ENCODE results near the gene SKIC8. TPM values are rescaled to one million over a fixed set of nuclear protein-coding genes. Genes with fewer than 3 reads are reported as not detected.
A peak's percentile ranks its signal among the peaks of the same experiment; 100 is the strongest.

SKIC8 gene
- total RNA-seq, 1 donor from 2014 or later, result 56.0 TPM

DNA sequence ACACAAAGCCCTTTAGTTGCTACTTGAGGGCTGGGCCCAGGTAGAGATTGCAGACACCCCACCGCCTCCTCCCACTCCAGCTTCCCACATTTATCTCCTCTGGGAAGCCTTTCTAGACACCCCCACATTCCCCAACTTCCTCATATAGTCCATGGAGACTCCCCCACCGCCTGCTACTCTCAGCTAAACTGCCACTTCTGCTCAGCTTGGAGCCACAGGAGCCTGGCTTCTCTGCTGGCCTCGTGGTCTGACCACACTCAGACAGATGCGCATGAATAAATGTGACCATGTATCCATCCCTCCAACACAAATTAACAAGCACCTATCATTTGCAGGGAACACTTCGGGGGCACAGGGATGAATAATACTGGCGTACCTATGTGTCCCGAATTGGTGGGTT, 54.5 kb downstream of the SKIC8 start:
- no peaks in the 10 kb centered on the region for H3K36me3 Mint-ChIP-seq (ENCODE audit: low read depth)
- H3K4me3 Mint-ChIP-seq, result no peak overlapping the region
- no peaks in the 10 kb centered on the region for H3K9me3 Mint-ChIP-seq
- no peaks in the 10 kb centered on the region for H3K27me3 Mint-ChIP-seq (ENCODE audit: low read depth)
- H3K4me1 Mint-ChIP-seq, result peaks cover 13% of the 10 kb centered on the region
- H3K27ac Mint-ChIP-seq (ENCODE audit: unreplicated experiment), result no peak overlapping the region
- DNase-seq (ENCODE audit: low read depth, low spot score), result no peak
- TF ChIP-seq CTCF (conservative IDR thresholded peaks at IDR 0.05), result no peak

DNA sequence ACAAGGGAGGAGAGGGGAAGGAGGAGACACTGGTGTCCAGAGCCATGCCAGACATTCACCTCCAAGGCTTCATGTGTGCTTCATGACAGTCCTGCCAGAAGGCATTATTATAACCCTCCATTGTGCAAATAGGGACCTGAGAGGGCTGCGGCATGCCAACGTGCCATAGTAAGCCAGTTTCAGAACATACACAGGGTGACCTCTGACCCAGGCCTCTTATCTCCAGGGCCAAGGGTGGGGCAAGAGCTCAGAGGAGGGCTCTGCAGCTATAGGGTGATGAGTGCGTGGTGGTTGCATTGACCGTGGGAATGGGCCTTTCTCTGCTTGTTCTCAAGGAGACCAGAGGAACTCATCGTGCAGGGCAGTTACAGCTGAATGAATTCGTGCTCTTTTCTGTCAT, 55.3 kb downstream of the SKIC8 start:
- Mint-ChIP-seq H3K4me1 (peaks cover 13% of the 10 kb centered on the region), H3K36me3 (ENCODE audit: low read depth) (no peaks in the 10 kb centered on the region), H3K9me3 (no peaks in the 10 kb centered on the region), H3K27ac (ENCODE audit: unreplicated experiment) (no peak overlapping the region), H3K4me3 (no peak overlapping the region), H3K27me3 (ENCODE audit: low read depth) (no peaks in the 10 kb centered on the region)
- DNase-seq (ENCODE audit: low read depth, low spot score), result no peak
- TF ChIP-seq CTCF (conservative IDR thresholded peaks at IDR 0.05), result no peak

GRCh38 chr15:78243491-78243941, 55.9 kb downstream of the SKIC8 start:
- peaks cover 13% of the 10 kb centered on the region for H3K4me1 Mint-ChIP-seq
- no peak for TF ChIP-seq CTCF (conservative IDR thresholded peaks at IDR 0.05)
- H3K9me3 Mint-ChIP-seq, result no peaks in the 10 kb centered on the region
- no peak overlapping the region for H3K27ac Mint-ChIP-seq (ENCODE audit: unreplicated experiment)
- no peak for DNase-seq (ENCODE audit: low read depth, low spot score)
- no peaks in the 10 kb centered on the region for H3K27me3 Mint-ChIP-seq (ENCODE audit: low read depth)
- no peaks in the 10 kb centered on the region for H3K36me3 Mint-ChIP-seq (ENCODE audit: low read depth)
- no peak overlapping the region for H3K4me3 Mint-ChIP-seq

DNA sequence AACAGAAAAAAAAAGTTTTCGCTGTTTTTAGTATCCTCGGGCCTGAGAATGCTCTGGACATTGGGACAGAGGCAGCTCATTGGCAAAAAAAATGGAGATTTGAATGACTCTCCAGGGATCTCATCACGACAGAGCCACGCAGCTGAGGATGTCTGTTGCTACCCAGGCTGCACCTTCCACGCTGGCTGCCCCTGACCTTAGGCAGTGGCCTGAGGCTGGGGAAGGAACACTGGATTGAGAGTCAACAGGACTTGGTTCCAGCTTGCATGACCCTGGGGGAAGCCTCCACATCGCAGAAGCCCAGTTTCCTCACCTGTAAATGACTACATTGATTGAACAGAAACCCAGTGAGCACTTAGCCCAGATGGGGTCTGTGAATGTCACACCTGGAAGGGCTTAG, 56.4 kb downstream of the SKIC8 start:
- Mint-ChIP-seq H3K4me3 (no peak overlapping the region), H3K27me3 (ENCODE audit: low read depth) (no peaks in the 10 kb centered on the region), H3K4me1 (peaks cover 13% of the 10 kb centered on the region), H3K27ac (ENCODE audit: unreplicated experiment) (no peak overlapping the region), H3K36me3 (ENCODE audit: low read depth) (no peaks in the 10 kb centered on the region), H3K9me3 (no peaks in the 10 kb centered on the region)
- DNase-seq (ENCODE audit: low read depth, low spot score), result no peak
- no peak for TF ChIP-seq CTCF (conservative IDR thresholded peaks at IDR 0.05)

DNA sequence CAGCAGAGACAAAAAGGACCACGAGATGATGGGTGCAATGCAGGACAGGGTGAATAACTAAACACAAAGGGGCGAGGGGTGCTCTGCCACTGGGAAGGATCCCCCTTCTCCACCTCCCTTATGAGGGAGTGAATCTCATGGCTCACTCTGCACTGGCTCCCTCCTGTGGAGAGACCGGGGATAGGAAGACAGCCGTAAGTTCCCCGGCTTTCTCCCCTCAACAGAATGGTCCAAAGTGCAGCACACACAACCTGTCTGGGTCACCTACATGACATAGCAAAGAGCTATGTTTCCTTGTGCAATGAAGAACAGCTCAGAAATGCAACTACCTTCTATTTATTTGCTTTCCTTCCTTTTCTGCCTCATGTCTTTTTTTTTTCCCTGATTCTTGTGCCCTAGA, 57.3 kb downstream of the SKIC8 start:
- no peaks in the 10 kb centered on the region for H3K9me3 Mint-ChIP-seq
- DNase-seq (ENCODE audit: low read depth, low spot score), result peak; percentile 51
- peak; percentile 61 for TF ChIP-seq CTCF (conservative IDR thresholded peaks at IDR 0.05)
- no peak overlapping the region for H3K27ac Mint-ChIP-seq (ENCODE audit: unreplicated experiment)
- H3K27me3 Mint-ChIP-seq (ENCODE audit: low read depth), result no peaks in the 10 kb centered on the region
- H3K4me3 Mint-ChIP-seq, result no peak overlapping the region
- peaks cover 13% of the 10 kb centered on the region for H3K4me1 Mint-ChIP-seq
- H3K36me3 Mint-ChIP-seq (ENCODE audit: low read depth), result no peaks in the 10 kb centered on the region

DNA sequence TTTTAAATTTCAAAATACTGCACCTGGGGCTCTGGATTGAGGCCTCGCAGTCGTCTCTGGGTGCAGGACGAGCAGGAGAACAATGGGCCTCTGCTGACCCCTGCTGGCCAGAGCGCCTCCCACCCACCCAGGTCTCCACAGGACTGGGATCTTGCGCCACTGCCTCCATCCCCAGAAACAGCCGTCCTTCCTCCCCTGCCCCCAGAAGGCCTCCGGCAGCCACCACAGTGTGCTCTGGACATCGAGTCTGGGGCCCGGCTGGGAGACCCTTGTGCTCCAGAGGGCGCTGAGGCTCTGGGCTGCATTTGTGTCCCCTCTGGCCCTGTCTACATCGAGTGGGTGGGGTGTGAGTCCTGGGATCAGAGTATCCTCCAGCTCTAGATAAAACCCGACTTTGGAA, 58.4 kb downstream of the SKIC8 start:
- Mint-ChIP-seq H3K4me3 (no peak overlapping the region), H3K9me3 (no peaks in the 10 kb centered on the region), H3K27ac (ENCODE audit: unreplicated experiment) (no peak overlapping the region), H3K27me3 (ENCODE audit: low read depth) (no peaks in the 10 kb centered on the region), H3K36me3 (ENCODE audit: low read depth) (no peaks in the 10 kb centered on the region), H3K4me1 (peaks cover 13% of the 10 kb centered on the region)
- peak; percentile 95 for DNase-seq (ENCODE audit: low read depth, low spot score)
- peak; percentile 93 for TF ChIP-seq CTCF (conservative IDR thresholded peaks at IDR 0.05)
